Mesenchymal stem cell (in vitro differentiated cells and primary cell): ENCODE results near the gene ST6GALNAC2.
"Not testable (repeated sequence)": the region's sequence is repeated elsewhere in the genome, so short reads cannot be mapped to it uniquely, and the experiment has no call there.

Experiments used
- DNase-seq: peaks from one replicate; pipeline ENCODE4 v3.0.0-alpha.2; 2013
- H2AFZ ChIP-seq: one replicate; pipeline ENCODE4 v1.6.1; 2013; ENCODE audit warnings: low read depth, mild to moderate bottlenecking, control low read depth, inconsistent platforms, low read length, moderate library complexity
- H2AK5ac ChIP-seq: 2 replicates; pipeline ENCODE4 v1.6.1; 2013; ENCODE audit warnings: low read length, moderate library complexity, mild to moderate bottlenecking, inconsistent platforms; ENCODE audit not compliant: severe bottlenecking
- H2BK120ac ChIP-seq: one replicate; pipeline ENCODE4 v1.6.1; 2013; ENCODE audit warnings: low read depth, mild to moderate bottlenecking, inconsistent platforms, low read length, moderate library complexity
- H2BK12ac ChIP-seq, 2 experiments: one replicate each; pipeline ENCODE4 v1.6.1; 2013; ENCODE audit warnings: inconsistent platforms in 2 of 2, low read length in 2 of 2, mild to moderate bottlenecking in 2 of 2, moderate library complexity in 2 of 2, control low read depth in 1 of 2
- H2BK15ac ChIP-seq: one replicate; pipeline ENCODE4 v1.6.1; 2013; ENCODE audit warnings: mild to moderate bottlenecking, low read depth, inconsistent platforms; ENCODE audit not compliant: poor library complexity, severe bottlenecking
- H2BK5ac ChIP-seq: 2 replicates; pipeline ENCODE4 v1.6.1; 2013; ENCODE audit warnings: low read depth, mild to moderate bottlenecking, low read length, control low read depth, inconsistent platforms; ENCODE audit not compliant: poor library complexity, severe bottlenecking
- H3K14ac ChIP-seq, 2 experiments: one replicate each; pipeline ENCODE4 v1.6.1; 2013; ENCODE audit warnings: inconsistent platforms in 2 of 2, low read length in 2 of 2, control low read depth in 1 of 2, mild to moderate bottlenecking in 1 of 2, moderate library complexity in 1 of 2
- H3K18ac ChIP-seq, 2 experiments: one replicate each; pipeline ENCODE4 v1.6.1; 2013; ENCODE audit warnings: inconsistent platforms in 2 of 2, low read length in 2 of 2, control low read depth in 1 of 2, low read depth in 1 of 2, mild to moderate bottlenecking in 1 of 2
- H3K23ac ChIP-seq, 2 experiments: one replicate each; pipeline ENCODE4 v1.6.1; 2013; ENCODE audit warnings: inconsistent platforms in 2 of 2, low read length in 2 of 2, mild to moderate bottlenecking in 2 of 2, moderate library complexity in 2 of 2, control low read depth in 1 of 2
- H3K27ac ChIP-seq: 2 replicates; pipeline ENCODE4 v1.5.1; 2013; ENCODE audit warnings: mild to moderate bottlenecking, moderate library complexity, low read length, control low read depth, inconsistent platforms; ENCODE audit not compliant: poor library complexity, severe bottlenecking
- H3K27me3 ChIP-seq, 2 experiments: 2 replicates each; pipeline versions ENCODE4 v1.6.1 to v1.7.0; 2013; ENCODE audit warnings: low read length in 2 of 2, mild to moderate bottlenecking in 2 of 2, moderate library complexity in 2 of 2, control low read depth in 1 of 2, inconsistent platforms in 1 of 2; ENCODE audit not compliant: control insufficient read depth in 1 of 2, insufficient read depth in 1 of 2
- H3K36me3 ChIP-seq, 2 experiments: 2 replicates each; pipeline versions ENCODE4 v1.6.1 to v1.7.0; 2013; ENCODE audit warnings: low read length in 2 of 2, control low read depth in 1 of 2, inconsistent platforms in 1 of 2, low read depth in 1 of 2, mild to moderate bottlenecking in 1 of 2; ENCODE audit not compliant: insufficient read depth in 2 of 2, control insufficient read depth in 1 of 2
- H3K4ac ChIP-seq, 2 experiments: one replicate each; pipeline ENCODE4 v1.6.1; 2013; ENCODE audit warnings: inconsistent platforms in 2 of 2, low read length in 2 of 2, mild to moderate bottlenecking in 2 of 2, moderate library complexity in 2 of 2, control low read depth in 1 of 2, low read depth in 1 of 2
- H3K4me1 ChIP-seq: 2 replicates; pipeline ENCODE4 v1.6.1; 2013; ENCODE audit warnings: low read depth, low read length, control low read depth; ENCODE audit not compliant: control insufficient read depth, insufficient read depth
- H3K4me2 ChIP-seq: 2 replicates; pipeline ENCODE4 v1.6.1; 2013; ENCODE audit warnings: low read length, mild to moderate bottlenecking, inconsistent platforms; ENCODE audit not compliant: poor library complexity, severe bottlenecking
- H3K4me3 ChIP-seq, 2 experiments: 2 replicates each; pipeline versions ENCODE4 v1.5.1 to v1.7.0; 2013; ENCODE audit warnings: low read length in 2 of 2, mild to moderate bottlenecking in 2 of 2, control low read depth in 1 of 2, low read depth in 1 of 2; ENCODE audit not compliant: insufficient read depth in 1 of 2
- H3K79me1 ChIP-seq: replicated peaks from 2 replicates; pipeline ENCODE4 v1.6.1; 2013; ENCODE audit warnings: mild to moderate bottlenecking, control low read depth, low read length, inconsistent platforms; ENCODE audit not compliant: poor library complexity, severe bottlenecking
- H3K9ac ChIP-seq: 2 replicates; pipeline ENCODE4 v1.7.0; 2013; ENCODE audit warnings: mild to moderate bottlenecking, low read length, moderate library complexity
- H3K9me3 ChIP-seq: 2 replicates; pipeline ENCODE4 v1.7.0; 2013; ENCODE audit warnings: mild to moderate bottlenecking, low read length; ENCODE audit not compliant: control insufficient read depth
- H4K8ac ChIP-seq: one replicate; pipeline ENCODE4 v1.6.1; 2013; ENCODE audit warnings: inconsistent platforms, mild to moderate bottlenecking, low read length, moderate library complexity
- H4K91ac ChIP-seq: one replicate; pipeline ENCODE4 v1.6.1; 2013; ENCODE audit warnings: mild to moderate bottlenecking, low read length, inconsistent platforms
- WGBS: methylation state at CpG from one replicate; pipeline ENCODE4 v1.1.7; 2013; ENCODE audit warnings: mixed read lengths; 5-methylcytosine and 5-hydroxymethylcytosine counted together

The ST6GALNAC2 gene

GRCh38 chr17:76566988-76567431 is 18.6 kb downstream of the ST6GALNAC2 start:
- Histone ChIP-seq H3K4me2 (no peak overlapping the region), H4K8ac (no peak overlapping the region), H4K91ac (no peak overlapping the region), H3K18ac (no peak overlapping the region), H3K4me1 (peaks cover 12% of the 10 kb centered on the region), H3K4ac (no peak overlapping the region), H3K4me3 (no peak overlapping the region), H3K14ac (no peak overlapping the region), H3K79me1 (peaks cover 5% of the 10 kb centered on the region), H3K9ac (no peak overlapping the region), H3K27ac (no peak overlapping the region), H3K23ac (no peak overlapping the region), H2BK15ac (no peak overlapping the region), H2AK5ac (no peak overlapping the region), H2BK12ac (no peak overlapping the region), H3K9me3 (no peaks in the 10 kb centered on the region), H2BK120ac (no peak overlapping the region), H2BK5ac (no peak overlapping the region), H2AFZ (no peak overlapping the region), H3K36me3 (peaks cover 28 to 36% of the 10 kb centered on the region in 2 experiments), H3K27me3 (no peaks in the 10 kb centered on the region)
- no peak for DNase-seq
- 89% methylated on average over 5 of the region's 5 CpGs for WGBS

GRCh38 chr17:76566613-76566943 is 19.1 kb downstream of the ST6GALNAC2 start:
- H3K18ac ChIP-seq: no peak overlapping the region
- no peaks in the 10 kb centered on the region for H3K9me3 ChIP-seq
- H3K4me2 ChIP-seq: no peak overlapping the region
- no peak overlapping the region for H3K4me3 ChIP-seq
- peaks cover 5% of the 10 kb centered on the region for H3K79me1 ChIP-seq
- no peak for DNase-seq
- H3K27me3 ChIP-seq: no peaks in the 10 kb centered on the region
- peaks cover 29 to 41% of the 10 kb centered on the region in 2 experiments for H3K36me3 ChIP-seq
- H4K91ac ChIP-seq: no peak overlapping the region
- H2BK5ac ChIP-seq: no peak overlapping the region
- no peak overlapping the region for H2BK15ac ChIP-seq
- H3K27ac ChIP-seq: no peak overlapping the region
- no peak overlapping the region for H2AK5ac ChIP-seq
- no peak overlapping the region for H3K23ac ChIP-seq
- H2BK120ac ChIP-seq: no peak overlapping the region
- H3K4ac ChIP-seq: no peak overlapping the region
- no peak overlapping the region for H3K9ac ChIP-seq
- 90% methylated on average over 3 of the region's 3 CpGs for WGBS
- no peak overlapping the region for H2AFZ ChIP-seq
- H3K14ac ChIP-seq: no peak overlapping the region
- H3K4me1 ChIP-seq: peaks cover 14% of the 10 kb centered on the region
- H2BK12ac ChIP-seq: no peak overlapping the region
- H4K8ac ChIP-seq: no peak overlapping the region

GRCh38 chr17:76565728-76566612 is 19.7 kb downstream of the ST6GALNAC2 start:
- Histone ChIP-seq H3K4me1 (peaks cover 14% of the 10 kb centered on the region), H3K9me3 (no peaks in the 10 kb centered on the region), H3K4ac (no peak overlapping the region), H3K23ac (no peak overlapping the region), H3K9ac (no peak overlapping the region), H3K4me3 (no peak overlapping the region), H3K36me3 (peaks cover 29 to 47% of the 10 kb centered on the region in 2 experiments), H2AFZ (no peak overlapping the region), H2BK120ac (no peak overlapping the region), H2BK15ac (no peak overlapping the region), H2BK5ac (no peak overlapping the region), H3K27ac (no peak overlapping the region), H3K27me3 (no peaks in the 10 kb centered on the region), H4K91ac (no peak overlapping the region), H4K8ac (no peak overlapping the region), H3K18ac (no peak overlapping the region), H2AK5ac (no peak overlapping the region), H3K14ac (no peak overlapping the region), H3K79me1 (peaks cover 5% of the 10 kb centered on the region), H3K4me2 (no peak overlapping the region), H2BK12ac (no peak overlapping the region)
- DNase-seq: no peak
- WGBS: 94% methylated on average over 14 of the region's 14 CpGs

- H3K79me1 ChIP-seq, H2BK12ac ChIP-seq, H2AFZ ChIP-seq, H3K27me3 ChIP-seq, H3K27ac ChIP-seq, H3K4me3 ChIP-seq, H3K9ac ChIP-seq, H3K23ac ChIP-seq, H4K8ac ChIP-seq, H4K91ac ChIP-seq, H2BK120ac ChIP-seq, H2BK15ac ChIP-seq, H3K18ac ChIP-seq, H2BK5ac ChIP-seq, H2AK5ac ChIP-seq, H3K9me3 ChIP-seq, H3K4me2 ChIP-seq, H3K14ac ChIP-seq, H3K4ac ChIP-seq: not testable (repeated sequence)
- DNase-seq: peak; percentile 95
- H3K36me3 ChIP-seq: peaks cover 30 to 54% of the 10 kb centered on the region in 2 experiments
- WGBS: 63% methylated on average over 3 of the region's 8 CpGs
- peaks cover 17% of the 10 kb centered on the region for H3K4me1 ChIP-seq
Measured at GRCh38 chr17:76564991-76565727, 20.5 kb downstream of the ST6GALNAC2 start.
